ENCODE data around the gene IQSEC2. TPM values are rescaled to one million over a fixed set of nuclear protein-coding genes. Genes with fewer than 3 reads are reported as not detected.

IQSEC2 gene
- total RNA-seq, 2 donors from 2014 or later = 8.3 to 9.4 TPM

- intact Hi-C loops (cut with DNase I) = no loop called here
- peak; percentile 45 for DNase-seq (ENCODE audit: low spot score)
Measured at GRCh38 chrX:53308836-53309235, 27.5 kb upstream of the IQSEC2 start.

- peak; percentile 51 for DNase-seq (ENCODE audit: low spot score)
- intact Hi-C loops (cut with DNase I) = no loop called here
Measured at GRCh38 chrX:53305996-53306937, 24.9 kb upstream of the IQSEC2 start.

DNA sequence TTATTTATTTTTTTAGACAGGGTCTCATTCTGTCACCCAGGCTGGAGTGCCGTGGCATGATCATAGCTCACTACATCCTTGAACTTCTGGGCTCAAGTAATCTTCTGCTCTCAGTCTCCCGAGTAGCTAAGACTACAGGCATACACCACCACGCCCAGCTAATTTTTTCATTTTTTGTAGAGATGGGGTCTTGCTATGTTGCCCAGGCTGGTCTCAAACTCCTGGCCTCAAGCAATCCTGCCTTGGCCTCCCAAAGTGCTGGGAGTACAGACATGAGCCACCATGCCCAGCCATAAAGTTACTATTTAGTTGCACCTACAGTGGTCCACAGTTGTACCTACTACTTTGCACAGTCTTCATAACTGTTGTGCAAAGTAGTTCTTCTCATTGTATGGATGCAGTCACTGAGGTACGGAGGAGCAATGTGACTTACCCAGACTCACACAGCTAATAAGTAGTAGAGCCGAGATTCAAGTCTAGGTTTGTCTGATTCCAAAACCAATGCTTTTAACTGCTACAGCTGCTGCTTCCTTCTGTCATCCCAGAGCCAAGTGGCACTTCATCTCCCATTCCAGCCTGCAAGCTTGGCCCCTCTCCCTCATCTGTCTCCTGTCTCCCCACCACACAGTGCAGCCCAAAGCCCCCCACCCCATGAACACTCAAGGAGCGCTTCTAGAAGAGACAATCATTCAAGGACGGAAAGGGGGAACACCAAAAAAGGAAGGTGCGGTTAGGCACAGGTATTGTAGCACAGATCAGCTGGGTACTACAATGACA is 24.0 kb upstream of the IQSEC2 start:
- intact Hi-C loops (cut with DNase I) = no loop called here
- peak; percentile 30 for DNase-seq (ENCODE audit: low spot score)

DNA sequence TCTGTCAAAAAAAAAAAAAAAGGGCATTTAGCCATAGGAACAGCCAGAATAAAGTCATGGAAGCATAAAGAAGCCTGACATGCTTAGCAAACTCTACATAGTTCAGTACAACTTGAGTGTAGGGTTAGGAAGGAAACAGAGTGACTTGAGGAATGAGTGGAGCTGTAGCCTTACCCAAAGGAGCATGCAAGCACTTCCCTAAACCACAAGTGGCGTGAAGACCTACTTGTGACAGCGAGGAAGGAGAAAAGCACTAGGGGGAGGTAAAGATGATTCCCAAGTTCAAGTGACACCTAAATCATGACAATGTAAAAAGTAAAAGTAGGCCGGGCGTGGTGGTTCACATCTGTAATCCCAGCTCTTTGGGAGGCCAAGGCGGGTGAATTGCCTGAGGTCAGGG is 21.8 kb upstream of the IQSEC2 start:
- intact Hi-C loops (cut with DNase I) = no loop called here
- DNase-seq (ENCODE audit: low spot score) = peak; percentile 25

DNA sequence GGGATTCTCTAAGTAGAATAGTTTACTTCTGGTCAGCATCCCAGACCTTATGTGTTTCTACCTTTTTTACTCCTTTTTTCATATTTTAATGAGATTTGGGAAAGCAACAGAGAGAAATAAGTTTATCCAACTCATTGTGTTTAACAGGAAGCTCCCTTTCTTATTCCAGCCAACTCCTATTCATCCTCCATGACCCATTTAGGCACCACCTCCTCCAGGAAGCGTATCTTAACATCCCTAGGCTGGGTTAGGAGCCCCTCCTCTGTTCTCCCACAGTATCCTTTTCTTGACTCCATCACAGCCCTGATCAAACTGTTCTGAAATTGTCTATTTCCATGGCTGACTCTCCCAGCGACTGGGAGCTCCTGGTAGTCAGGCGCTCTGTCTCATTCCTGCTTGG is 18.8 kb upstream of the IQSEC2 start:
- peak; percentile 10 for DNase-seq (ENCODE audit: low spot score)
- intact Hi-C loops (cut with DNase I) = no loop called here

DNA sequence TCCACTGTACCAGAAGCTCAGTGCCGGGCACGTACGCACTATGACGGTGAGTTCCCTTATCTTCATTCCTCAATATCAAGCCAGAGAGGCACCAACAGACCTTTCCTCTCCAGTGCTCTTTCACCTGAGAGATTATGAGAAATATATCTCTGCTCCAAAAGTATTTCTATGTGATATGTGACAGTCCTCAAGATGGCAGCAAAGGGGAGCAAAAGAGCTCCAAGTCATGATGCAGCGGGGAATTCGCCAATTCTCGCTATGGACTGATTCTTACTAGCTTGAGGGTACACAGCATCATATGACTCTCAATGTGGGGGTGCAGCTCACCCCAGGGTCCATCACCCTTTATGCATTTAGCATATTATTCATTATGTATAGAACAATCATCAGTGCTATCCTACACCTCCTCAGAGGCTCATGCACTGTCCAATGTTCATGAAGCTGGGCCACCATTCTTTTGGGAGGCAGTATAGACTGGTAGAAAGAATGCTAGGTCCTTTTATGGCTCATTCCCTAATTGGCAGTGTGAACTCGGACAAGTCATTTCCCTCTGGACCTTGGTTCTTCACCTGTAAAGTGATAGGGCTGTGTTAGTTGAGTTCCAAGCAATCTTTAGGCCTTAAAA is 12.8 kb upstream of the IQSEC2 start:
- intact Hi-C loops (cut with DNase I) = no loop called here
- no peak for DNase-seq (ENCODE audit: low spot score)

DNA sequence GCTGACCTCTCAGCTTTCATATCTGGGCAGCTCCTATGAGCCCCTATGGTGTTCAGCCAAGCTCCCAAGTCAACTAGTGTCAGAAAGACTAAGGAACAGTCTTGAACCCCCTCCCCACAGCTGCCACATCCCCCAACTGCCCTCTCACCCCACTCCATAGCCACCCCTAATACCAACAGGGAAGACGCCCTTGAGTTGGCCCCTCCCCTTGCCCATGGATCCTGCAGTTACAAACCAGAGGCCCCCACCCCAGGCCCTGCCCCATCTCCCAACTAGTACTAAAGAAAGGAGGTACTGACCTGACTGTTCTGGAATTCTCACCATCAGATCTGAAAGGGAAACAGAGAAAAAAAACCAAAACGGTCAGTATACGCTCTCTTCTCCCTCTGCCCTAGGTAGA is 10.2 kb upstream of the IQSEC2 start:
- no peak for DNase-seq (ENCODE audit: low spot score)
- intact Hi-C loops (cut with DNase I) = no loop called here

GRCh38 chrX:53290441-53291041 is 9.2 kb upstream of the IQSEC2 start:
- DNase-seq (ENCODE audit: low spot score) = no peak
- intact Hi-C loops (cut with DNase I) = no loop called here

GRCh38 chrX:53288189-53288588 is 6.8 kb upstream of the IQSEC2 start:
- no peak for DNase-seq (ENCODE audit: low spot score)
- intact Hi-C loops (cut with DNase I) = no loop called here

DNA sequence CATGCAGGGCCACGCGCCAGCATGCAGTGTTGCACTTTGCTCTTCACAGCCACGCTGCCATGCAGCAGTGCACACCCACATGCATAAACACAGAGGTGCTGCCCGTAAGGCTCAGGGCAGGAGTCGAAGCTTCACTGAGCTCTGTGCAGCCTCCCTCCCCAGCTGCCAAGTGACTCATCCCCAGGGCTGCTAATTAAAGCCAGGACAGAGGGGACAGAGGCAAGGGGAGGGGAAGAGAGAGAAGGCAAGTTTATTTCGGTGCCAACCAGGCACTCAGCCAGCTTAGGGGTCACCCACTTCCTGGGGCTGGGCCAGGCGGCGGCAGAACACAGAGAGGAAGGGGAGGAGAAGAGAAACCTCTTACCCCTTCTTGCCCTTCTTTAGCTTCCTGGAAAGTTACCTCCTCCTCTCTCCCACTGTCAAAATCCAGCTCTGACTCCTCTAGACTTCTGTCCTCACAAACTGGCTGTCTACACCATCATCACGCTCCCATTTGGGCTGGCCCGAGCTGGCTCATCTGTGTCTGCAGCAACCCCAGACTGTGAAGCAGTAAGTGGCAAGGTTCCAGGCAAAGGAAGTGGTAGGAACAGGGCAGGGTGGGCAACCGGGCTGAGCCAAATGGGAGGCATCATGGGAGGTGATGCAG is 6.2 kb upstream of the IQSEC2 start:
- DNase-seq (ENCODE audit: low spot score) = peak; percentile 85
- intact Hi-C loops (cut with DNase I) = no loop called here

DNA sequence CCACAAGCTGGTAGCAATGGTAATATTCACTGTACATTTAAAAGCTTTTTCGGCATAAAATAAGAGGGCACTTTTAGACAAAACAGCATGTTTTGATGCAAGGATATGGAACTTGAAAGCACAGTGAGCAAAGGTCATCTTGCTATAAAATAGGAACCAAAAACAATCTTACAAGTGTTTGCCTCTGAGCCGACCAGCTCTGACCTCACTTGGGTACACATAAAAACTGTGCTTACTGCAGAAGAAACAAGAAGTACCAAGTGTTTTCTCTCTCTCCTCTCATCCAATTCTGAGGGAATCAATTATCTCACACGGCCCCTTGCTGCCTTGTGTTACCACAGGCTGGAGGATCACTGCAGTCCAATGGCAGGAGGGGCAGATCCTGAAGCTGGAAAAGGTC is 4.8 kb upstream of the IQSEC2 start:
- intact Hi-C loops (cut with DNase I) = no loop called here
- no peak for DNase-seq (ENCODE audit: low spot score)

DNA sequence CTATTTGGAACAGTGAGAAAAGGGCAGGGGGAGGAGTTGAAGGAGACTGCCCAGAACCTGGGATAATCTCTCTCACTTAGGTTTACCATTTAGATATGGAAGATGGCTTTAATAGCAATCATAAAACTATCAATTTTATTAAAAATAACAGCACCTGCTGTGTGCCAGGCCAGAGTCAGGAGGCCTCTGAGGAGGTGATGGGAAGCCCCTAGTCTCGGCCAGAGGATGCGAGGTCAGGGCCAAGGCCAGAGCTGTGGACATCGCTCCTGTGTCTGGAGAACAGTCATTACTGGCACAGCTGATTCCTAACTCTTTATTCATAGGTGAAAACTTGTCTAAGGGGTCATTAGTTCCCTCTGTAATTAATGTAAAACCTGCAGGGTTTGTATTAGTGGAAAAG is 4.2 kb upstream of the IQSEC2 start:
- peak; percentile 56 for DNase-seq (ENCODE audit: low spot score)
- intact Hi-C loops (cut with DNase I) = no loop called here

GRCh38 chrX:53284684-53285447 is 3.5 kb upstream of the IQSEC2 start:
- intact Hi-C loops (cut with DNase I) = no loop called here
- DNase-seq (ENCODE audit: low spot score) = peak; percentile 88

DNA sequence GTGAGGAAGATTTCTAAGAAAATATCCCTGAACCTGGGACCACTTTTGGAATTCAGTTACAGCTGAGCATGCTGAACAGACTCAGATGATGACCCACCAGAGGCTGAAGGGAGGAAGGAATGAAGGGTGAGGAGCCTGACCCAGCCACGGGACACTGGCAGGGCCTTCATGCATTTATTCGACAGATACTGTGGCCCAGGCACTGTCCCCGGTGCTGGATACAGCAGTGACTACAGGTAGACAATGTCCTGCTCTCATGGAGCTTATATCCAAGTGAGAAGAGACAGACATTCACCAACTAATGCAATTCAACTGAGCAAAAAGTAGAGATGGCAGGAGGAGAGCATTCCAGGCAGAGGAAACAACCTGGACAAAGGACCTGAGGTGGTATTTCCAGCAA is 2.2 kb upstream of the IQSEC2 start:
- DNase-seq (ENCODE audit: low spot score) = peak; percentile 69
- intact Hi-C loops (cut with DNase I) = no loop called here

- DNase-seq (ENCODE audit: low spot score) = no peak
Measured at GRCh38 chrX:53283099-53283498, 1.7 kb upstream of the IQSEC2 start.

DNA sequence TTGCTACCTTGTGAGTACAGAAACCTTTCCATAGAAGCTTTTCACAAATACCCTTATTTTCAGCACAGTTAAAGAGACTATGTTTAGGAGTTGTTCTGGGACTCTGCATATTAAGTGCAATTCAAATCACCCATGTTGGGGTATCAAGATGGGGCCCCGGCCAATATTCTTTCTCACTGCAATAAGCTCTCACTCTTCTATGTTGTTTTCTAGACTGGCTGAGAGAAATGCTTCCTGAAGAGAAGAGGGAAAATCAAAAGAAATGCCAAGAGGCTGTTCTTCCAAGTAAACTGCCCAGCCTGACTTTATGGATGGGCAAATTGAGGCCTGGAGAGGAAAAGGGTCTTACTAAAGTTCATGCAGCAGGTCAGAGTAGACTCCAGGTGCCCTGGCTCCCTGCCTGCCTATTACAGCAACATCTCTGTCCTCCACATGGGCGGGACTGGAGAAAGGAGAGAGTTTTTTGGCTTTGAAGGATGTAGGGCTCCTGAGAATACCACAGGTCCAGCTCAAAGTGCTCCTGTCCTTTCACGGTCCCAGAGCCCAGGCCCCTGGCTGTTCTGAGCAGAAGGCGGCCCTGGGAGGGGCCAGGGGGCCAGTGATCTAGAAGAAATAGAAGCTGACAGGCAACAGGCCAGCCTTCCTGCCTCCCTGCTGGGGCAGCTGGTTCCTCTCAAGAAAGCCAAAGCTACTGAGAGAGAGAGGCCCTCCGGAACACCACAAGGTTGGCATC is 745 bp upstream of the IQSEC2 start:
- intact Hi-C loops (cut with DNase I) = no loop called here
- DNase-seq (ENCODE audit: low spot score) = peak; percentile 34

More at GRCh38 chrX:53283099-53283498, 1.7 kb upstream of the IQSEC2 start:
- intact Hi-C loops (cut with DNase I) = no loop called here

DNA sequence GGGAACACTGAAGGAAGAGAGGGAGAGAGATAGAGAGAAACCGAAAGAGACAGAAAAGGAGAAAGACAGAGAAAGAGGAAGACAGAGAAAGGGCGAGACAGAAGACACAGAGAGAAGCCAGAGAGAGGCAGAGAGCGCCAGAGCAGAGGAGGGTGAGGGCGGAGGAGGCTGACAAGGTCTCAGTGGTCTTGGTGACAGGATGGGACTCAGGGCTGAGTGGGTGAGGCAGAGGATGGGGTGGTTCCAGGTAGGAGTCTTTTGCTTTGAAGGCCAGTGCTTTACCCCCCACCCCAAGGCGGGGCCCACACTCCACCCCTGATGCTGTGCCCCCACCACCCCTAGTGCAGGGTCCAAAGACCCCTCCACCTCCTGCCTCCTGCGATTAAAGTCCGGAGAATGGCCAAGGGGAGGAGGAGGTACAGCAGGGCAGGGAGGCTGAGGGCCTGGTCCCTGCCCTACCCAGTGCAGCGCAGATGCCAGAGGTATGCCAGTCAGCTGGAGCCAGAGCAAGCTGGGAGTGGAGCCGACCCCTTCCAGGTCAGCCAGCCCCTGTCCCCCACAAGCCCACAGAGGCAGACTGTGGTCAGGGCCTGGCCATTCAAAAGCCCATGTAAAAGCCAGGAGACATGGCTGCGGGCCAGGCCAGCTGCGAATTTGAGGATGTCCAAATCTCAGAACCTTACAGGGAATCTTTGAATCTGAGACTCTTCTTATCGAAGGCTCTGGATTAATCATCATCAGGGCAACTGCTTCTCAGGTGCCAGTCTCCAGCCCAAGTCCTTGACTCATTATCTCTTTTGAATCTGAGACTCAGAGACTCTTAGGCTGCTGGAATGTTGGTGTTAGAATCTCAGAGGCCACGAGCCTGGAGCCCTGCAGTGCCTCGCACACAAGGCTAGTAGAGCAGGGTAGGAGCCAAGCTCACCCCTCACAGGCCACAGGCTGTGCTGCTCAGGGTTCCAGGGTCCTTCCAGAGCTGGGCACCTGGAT is 758 bp downstream of the IQSEC2 start:
- intact Hi-C loops (cut with DNase I) = no loop called here
- peak; percentile 86 for DNase-seq (ENCODE audit: low spot score)

Measured in posterior vena cava (tissue), 2 donors.